ENCODE results near the gene PTPRH. TPM values are rescaled to one million over a fixed set of nuclear protein-coding genes. Genes with fewer than 3 reads are reported as not detected.

The PTPRH gene
- polyA plus RNA-seq, 1 of the 3 experiments (the other 2 are of a cell fraction) = 1.1 TPM

- DNase-seq = peak; percentile 69
- Histone ChIP-seq H3F3A (replicated peaks; ENCODE audit: insufficient read depth) (no peaks in the 10 kb centered on the region), H2AFZ (ENCODE audit: low read depth) (no peak overlapping the region), H3K4me3 (ENCODE audit: low read depth in 2 of 2, low read length in 1 of 2) (no peak overlapping the region), H3K9ac (no peak overlapping the region), H4K20me1 (ENCODE audit: insufficient read depth) (peaks cover 68% of the 10 kb centered on the region), H3K79me2 (ENCODE audit: insufficient read depth) (peaks cover 62% of the 10 kb centered on the region), H3K27me3 (ENCODE audit: insufficient read depth) (no peaks in the 10 kb centered on the region), H3K4me2 (no peak overlapping the region), H3K9me2 (no peaks in the 10 kb centered on the region), H3K36me3 (replicated peaks in 1 of 2; ENCODE audit: control insufficient read depth in 1 of 2, insufficient read depth in 2 of 2, low read length in 1 of 2) (peaks cover 4 to 13% of the 10 kb centered on the region in 2 experiments), H3K27ac (ENCODE audit: low read depth in 2 of 2, low read length in 1 of 2) (peak overlapping the region in 1 of 2 experiments; percentile 36; a peak in 1 of 4 replicates), H3K4me1 (ENCODE audit: control insufficient read depth in 1 of 2, insufficient read depth in 2 of 2, low read depth in 1 of 2, low read length in 1 of 2) (peaks cover 0 to 23% of the 10 kb centered on the region in 2 experiments; a peak in 1 of 4 replicates), H3K9me3 (no peaks in the 10 kb centered on the region)
- WGBS (ENCODE audit: low lambda C conversion rate) = 73% methylated on average over 5 of the region's 10 CpGs
- POLR2A ChIA-PET = interaction anchor here (0.9 to 3.3 kb wide), 7 partner anchors 8 to 160 kb away, joined by 3 to 11 read pairs (median 5); partner anchors contain the start of genes PPP6R1, TMEM86B and UBE2S
- CTCF ChIA-PET = interaction anchor here (1.0 to 1.2 kb wide), 2 partner anchors 10 to 53 kb away, joined by 3 to 5 read pairs; no protein-coding TSS in a partner anchor
- peak; percentile 27; the same call in 1 of the 2 replicates for TF ChIP-seq MXI1 (IDR thresholded peaks at IDR 0.05; ENCODE audit: low read depth, low read length)
- no peak for TF ChIP-seq FOXM1 (IDR thresholded peaks at IDR 0.05; ENCODE audit: low read depth)
- no peak for TF ChIP-seq MEF2A (IDR thresholded peaks at IDR 0.05; ENCODE audit: borderline replicate concordance, low read depth)
- no peak for TF ChIP-seq FOSL2 (IDR thresholded peaks at IDR 0.05; ENCODE audit: borderline replicate concordance, low read depth)
Observed at GRCh38 chr19:55248166-55248675, 38.9 kb upstream of the PTPRH start.

DNA sequence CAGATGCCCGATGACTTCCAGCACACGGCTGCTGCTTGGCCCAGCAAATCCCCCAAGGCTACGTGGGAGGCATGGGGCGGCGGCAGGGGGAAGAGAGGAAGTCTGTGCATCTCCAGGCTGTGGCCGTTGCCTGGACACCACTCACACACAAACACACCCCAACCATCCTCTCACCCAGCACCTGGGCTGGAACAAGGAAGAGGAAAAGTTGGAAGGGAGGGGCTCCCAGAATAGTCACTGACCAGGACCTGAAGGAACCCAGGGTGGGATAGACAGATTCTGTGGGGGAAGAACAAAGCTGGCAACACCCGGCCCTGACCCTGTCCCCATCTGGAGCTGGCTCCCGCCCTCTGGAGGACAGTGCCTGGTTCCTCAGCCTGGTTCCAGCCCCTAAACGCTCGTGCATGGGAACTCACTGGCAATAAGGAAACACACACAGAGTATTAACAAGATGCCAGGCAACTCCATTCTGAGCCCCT, 38.4 kb upstream of the PTPRH start:
- no peaks in the 10 kb centered on the region for H3F3A ChIP-seq (replicated peaks; ENCODE audit: insufficient read depth)
- ChIA-PET CTCF (interaction anchor here (0.5 to 1.0 kb wide), 3 partner anchors 10 to 118 kb away, joined by 3 to 6 read pairs (median 5); no protein-coding TSS in a partner anchor), POLR2A (interaction anchor here (0.9 to 3.3 kb wide), 6 partner anchors 9 to 160 kb away, joined by 3 to 11 read pairs (median 4); partner anchors contain the start of genes PPP6R1, TMEM86B and UBE2S)
- H3K27ac ChIP-seq (ENCODE audit: low read depth in 2 of 2, low read length in 1 of 2) = peak overlapping the region in 1 of 2 experiments; percentile 36; a peak in 1 of 4 replicates
- H3K4me3 ChIP-seq (ENCODE audit: low read depth in 2 of 2, low read length in 1 of 2) = no peak overlapping the region
- peaks cover 4 to 15% of the 10 kb centered on the region in 2 experiments for H3K36me3 ChIP-seq (replicated peaks in 1 of 2; ENCODE audit: control insufficient read depth in 1 of 2, insufficient read depth in 2 of 2, low read length in 1 of 2)
- no peak overlapping the region for H3K4me2 ChIP-seq
- H3K9ac ChIP-seq = no peak overlapping the region
- H3K4me1 ChIP-seq (ENCODE audit: control insufficient read depth in 1 of 2, insufficient read depth in 2 of 2, low read depth in 1 of 2, low read length in 1 of 2) = peaks cover 0 to 23% of the 10 kb centered on the region in 2 experiments; a peak in 1 of 4 replicates
- H3K9me2 ChIP-seq = no peaks in the 10 kb centered on the region
- WGBS (ENCODE audit: low lambda C conversion rate) = 76% methylated on average over 8 of the region's 10 CpGs
- H2AFZ ChIP-seq (ENCODE audit: low read depth) = no peak overlapping the region
- peak; percentile 10; the same call in 1 of the 2 replicates for TF ChIP-seq MXI1 (IDR thresholded peaks at IDR 0.05; ENCODE audit: low read depth, low read length)
- TF ChIP-seq RAD21 (IDR thresholded peaks at IDR 0.05; ENCODE audit: low read length) = peak; percentile 29; the same call in 1 of the 2 replicates
- TF ChIP-seq, protein P1, sequence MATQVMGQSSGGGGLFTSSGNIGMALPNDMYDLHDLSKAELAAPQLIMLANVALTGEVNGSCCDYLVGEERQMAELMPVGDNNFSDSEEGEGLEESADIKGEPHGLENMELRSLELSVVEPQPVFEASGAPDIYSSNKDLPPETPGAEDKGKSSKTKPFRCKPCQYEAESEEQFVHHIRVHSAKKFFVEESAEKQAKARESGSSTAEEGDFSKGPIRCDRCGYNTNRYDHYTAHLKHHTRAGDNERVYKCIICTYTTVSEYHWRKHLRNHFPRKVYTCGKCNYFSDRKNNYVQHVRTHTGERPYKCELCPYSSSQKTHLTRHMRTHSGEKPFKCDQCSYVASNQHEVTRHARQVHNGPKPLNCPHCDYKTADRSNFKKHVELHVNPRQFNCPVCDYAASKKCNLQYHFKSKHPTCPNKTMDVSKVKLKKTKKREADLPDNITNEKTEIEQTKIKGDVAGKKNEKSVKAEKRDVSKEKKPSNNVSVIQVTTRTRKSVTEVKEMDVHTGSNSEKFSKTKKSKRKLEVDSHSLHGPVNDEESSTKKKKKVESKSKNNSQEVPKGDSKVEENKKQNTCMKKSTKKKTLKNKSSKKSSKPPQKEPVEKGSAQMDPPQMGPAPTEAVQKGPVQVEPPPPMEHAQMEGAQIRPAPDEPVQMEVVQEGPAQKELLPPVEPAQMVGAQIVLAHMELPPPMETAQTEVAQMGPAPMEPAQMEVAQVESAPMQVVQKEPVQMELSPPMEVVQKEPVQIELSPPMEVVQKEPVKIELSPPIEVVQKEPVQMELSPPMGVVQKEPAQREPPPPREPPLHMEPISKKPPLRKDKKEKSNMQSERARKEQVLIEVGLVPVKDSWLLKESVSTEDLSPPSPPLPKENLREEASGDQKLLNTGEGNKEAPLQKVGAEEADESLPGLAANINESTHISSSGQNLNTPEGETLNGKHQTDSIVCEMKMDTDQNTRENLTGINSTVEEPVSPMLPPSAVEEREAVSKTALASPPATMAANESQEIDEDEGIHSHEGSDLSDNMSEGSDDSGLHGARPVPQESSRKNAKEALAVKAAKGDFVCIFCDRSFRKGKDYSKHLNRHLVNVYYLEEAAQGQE (IDR thresholded peaks at IDR 0.05; ENCODE audit: low read depth, low read length) = no peak
- peaks cover 63% of the 10 kb centered on the region for H4K20me1 ChIP-seq (ENCODE audit: insufficient read depth)
- DNase-seq = peak; percentile 71
- no peaks in the 10 kb centered on the region for H3K27me3 ChIP-seq (ENCODE audit: insufficient read depth)
- peaks cover 57% of the 10 kb centered on the region for H3K79me2 ChIP-seq (ENCODE audit: insufficient read depth)
- no peaks in the 10 kb centered on the region for H3K9me3 ChIP-seq

Measured in SK-N-SH (cell line).